Measurements from ENCODE around the gene ATXN1.

ATXN1 gene

DNA sequence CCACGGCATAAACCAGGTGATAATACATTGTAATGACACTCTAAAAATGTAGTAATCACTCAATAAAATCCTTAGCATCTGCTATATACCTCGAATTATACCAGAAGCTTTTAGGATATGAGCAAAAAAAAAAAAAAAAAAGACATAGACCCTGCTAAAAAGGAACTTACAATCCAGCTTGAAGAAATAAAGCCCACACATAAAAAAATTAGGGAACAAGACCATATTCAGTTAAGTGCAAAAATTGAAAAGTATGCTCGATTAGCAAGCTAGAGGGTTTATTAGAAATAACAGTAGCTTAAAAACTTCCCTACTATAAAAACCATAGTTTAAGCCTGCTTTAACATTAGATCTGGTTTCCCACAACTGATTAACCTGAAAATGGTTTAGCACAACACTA lies 387.2 kb downstream of the ATXN1 start:
- Histone ChIP-seq H3K27ac (ENCODE audit: extremely low read depth, low read depth, low read length) (no peak overlapping the region), H3K4me1 (ENCODE audit: control insufficient read depth, insufficient read depth, low read length) (no peaks in the 10 kb centered on the region; the same call in 1 of the 2 replicates), H3K36me3 (ENCODE audit: control insufficient read depth in 2 of 2, insufficient read depth in 1 of 2, low read length in 2 of 2) (no peaks in the 10 kb centered on the region), H3K4me3 (ENCODE audit: low read depth, low read length) (no peak overlapping the region), H3K9me3 (ENCODE audit: control insufficient read depth, insufficient read depth, low read depth, low read length) (no peaks in the 10 kb centered on the region)
- no peak for TF ChIP-seq ZNF202 (tag by site-specific recombination; IDR thresholded peaks at IDR 0.05; ENCODE audit: borderline replicate concordance)
- no peak for TF ChIP-seq ZNF521 (tag by site-specific recombination; IDR thresholded peaks at IDR 0.05)
- TF ChIP-seq ZNF658 (tag by site-specific recombination; IDR thresholded peaks at IDR 0.05): no peak
- no peak for TF ChIP-seq INSM2 (tag by site-specific recombination; IDR thresholded peaks at IDR 0.05)
- TF ChIP-seq GFI1B (tag by site-specific recombination; IDR thresholded peaks at IDR 0.05): no peak
- no peak for TF ChIP-seq ZNF571 (tag by site-specific recombination; IDR thresholded peaks at IDR 0.05)
- no peak for TF ChIP-seq ZNF433 (tag by site-specific recombination; IDR thresholded peaks at IDR 0.05; ENCODE audit: low read depth)
- no peak for TF ChIP-seq ZNF610 (tag by site-specific recombination; IDR thresholded peaks at IDR 0.05; ENCODE audit: borderline replicate concordance)
- TF ChIP-seq ZNF645 (tag by site-specific recombination; IDR thresholded peaks at IDR 0.05): no peak
- TF ChIP-seq ZNF37A (tag by site-specific recombination; IDR thresholded peaks at IDR 0.05): no peak
- no peak for TF ChIP-seq ZNF146 (tag by site-specific recombination; IDR thresholded peaks at IDR 0.05)
- no peak for TF ChIP-seq ZNF548 (tag by site-specific recombination; IDR thresholded peaks at IDR 0.05)
- TF ChIP-seq ZNF837 (tag by site-specific recombination; IDR thresholded peaks at IDR 0.05): no peak
- ChIA-PET CTCF (interaction anchor here (0.6 to 1.3 kb wide), 2 partner anchors 42 to 1336 kb away, joined by 3 to 4 read pairs; no protein-coding TSS in a partner anchor), POLR2A (no interaction called here)

GRCh38 chr6:16372029-16372776 lies 389.1 kb downstream of the ATXN1 start:
- Histone ChIP-seq H3K9me3 (ENCODE audit: control insufficient read depth, insufficient read depth, low read depth, low read length) (no peaks in the 10 kb centered on the region), H3K4me1 (ENCODE audit: control insufficient read depth, insufficient read depth, low read length) (no peaks in the 10 kb centered on the region; the same call in 1 of the 2 replicates), H3K36me3 (ENCODE audit: control insufficient read depth in 2 of 2, insufficient read depth in 1 of 2, low read length in 2 of 2) (no peaks in the 10 kb centered on the region), H3K27ac (ENCODE audit: extremely low read depth, low read depth, low read length) (no peak overlapping the region), H3K4me3 (ENCODE audit: low read depth, low read length) (no peak overlapping the region)
- TF ChIP-seq ZNF48 (tag by site-specific recombination; IDR thresholded peaks at IDR 0.05): no peak
- no peak for TF ChIP-seq ZNF157 (tag by site-specific recombination; IDR thresholded peaks at IDR 0.05)
- 0 out of 2 replicates have a peak, but pooled peaks have one; percentile 12 for TF ChIP-seq ZNF664 (tag by site-specific recombination; IDR thresholded peaks at IDR 0.05)
- TF ChIP-seq ZNF571 (tag by site-specific recombination; IDR thresholded peaks at IDR 0.05): no peak
- peak; percentile 84 for TF ChIP-seq ZNF133 (tag by site-specific recombination; IDR thresholded peaks at IDR 0.05)
- TF ChIP-seq ZNF292 (tag by site-specific recombination; IDR thresholded peaks at IDR 0.05; ENCODE audit: borderline replicate concordance, low read depth): no peak
- TF ChIP-seq ZNF501 (tag by site-specific recombination; IDR thresholded peaks at IDR 0.05): no peak
- no peak for TF ChIP-seq ZNF19 (tag by site-specific recombination; IDR thresholded peaks at IDR 0.05; ENCODE audit: low read depth)
- TF ChIP-seq ZNF660 (tag by site-specific recombination; IDR thresholded peaks at IDR 0.05): no peak
- TF ChIP-seq ZNF707 (tag by site-specific recombination; IDR thresholded peaks at IDR 0.05): no peak
- no peak for TF ChIP-seq ZNF645 (tag by site-specific recombination; IDR thresholded peaks at IDR 0.05)
- TF ChIP-seq ZNF146 (tag by site-specific recombination; IDR thresholded peaks at IDR 0.05): 0 out of 2 replicates have a peak, but pooled peaks have one; percentile 20
- ChIA-PET CTCF (no interaction called here), POLR2A (no interaction called here)
